ENCODE measurements around the gene TMEM151B. TPM values are rescaled to one million over a fixed set of nuclear protein-coding genes. Genes with fewer than 3 reads are reported as not detected.
A peak's percentile ranks its signal among the peaks of the same experiment; 100 is the strongest.

TMEM151B gene
- total and polyA plus RNA-seq, 9 of the 15 experiments (the other 6 are each of a cell fraction or from before 2014, with no cell fraction given) = not detected

GRCh38 chr6:44225579-44226325, 44.5 kb upstream of the TMEM151B start (continued):
- TF ChIP-seq ZNF511 (CRISPR knock-in tag; IDR thresholded peaks at IDR 0.05) = no peak; the same call in 1 of the 2 replicates
- TF ChIP-seq ZFX (CRISPR knock-in tag; IDR thresholded peaks at IDR 0.05) = peak; percentile 84
- peak; percentile 55; the same call in 1 of the 2 replicates for TF ChIP-seq ZBTB7A (IDR thresholded peaks at IDR 0.05; ENCODE audit: borderline replicate concordance, control insufficient read depth, low read depth, low read length)
- no peak for TF ChIP-seq ZNF407 (IDR thresholded peaks at IDR 0.05; ENCODE audit: low read depth)
- no peak for TF ChIP-seq PCBP1 (IDR thresholded peaks at IDR 0.05; ENCODE audit: low read depth, low read length, poor library complexity, severe bottlenecking)
- TF ChIP-seq SFPQ (IDR thresholded peaks at IDR 0.05; ENCODE audit: low read depth, low read length) = no peak
- TF ChIP-seq CHD2 (IDR thresholded peaks at IDR 0.05; ENCODE audit: low read depth, low read length) = 0 out of 2 replicates have a peak, but pooled peaks have one; percentile 10
- TF ChIP-seq RCOR1 (IDR thresholded peaks at IDR 0.05; ENCODE audit: borderline replicate concordance in 1 of 2, low read depth in 2 of 2, low read length in 2 of 2) = peak; percentile 87 to 97; a peak in 3 of 4 replicates
- no peak for TF ChIP-seq ATF4 (CRISPR knock-in tag; IDR thresholded peaks at IDR 0.05)

Measured in K562 (cell line).